Fibroblast of skin of right quadriceps (primary cell): Measurements from ENCODE around the gene SPIRE2.

ENCODE experiments used
- DNase-seq: peaks from one replicate; pipeline ENCODE4 v3.0.0-alpha.2; 2013

SPIRE2 gene

DNA sequence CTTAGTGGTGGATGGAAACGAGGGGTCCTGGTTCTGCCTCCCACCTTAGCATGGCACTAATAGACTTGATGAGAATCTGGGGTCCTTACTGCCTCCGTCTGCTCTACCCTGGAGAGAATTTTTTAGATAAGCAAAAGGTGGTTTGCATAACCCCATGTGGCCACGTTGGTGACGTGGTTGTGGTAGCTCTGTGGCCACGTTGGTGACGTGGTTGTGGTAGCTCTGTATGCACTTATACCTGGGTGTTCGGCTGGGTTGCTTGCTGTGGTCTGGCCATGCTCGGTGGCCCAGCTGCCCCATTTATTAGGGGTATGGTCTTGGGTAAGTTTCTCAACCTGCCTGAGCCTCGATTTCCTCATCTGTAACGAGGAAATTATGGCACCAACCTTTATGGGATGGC lies 13.0 kb downstream of the SPIRE2 start:
- no peak for DNase-seq

- DNase-seq = peak; percentile 89
Observed at GRCh38 chr16:89842471-89843408, 14.5 kb downstream of the SPIRE2 start.

- DNase-seq = no peak
Observed at GRCh38 chr16:89843409-89844350, 15.4 kb downstream of the SPIRE2 start.

DNA sequence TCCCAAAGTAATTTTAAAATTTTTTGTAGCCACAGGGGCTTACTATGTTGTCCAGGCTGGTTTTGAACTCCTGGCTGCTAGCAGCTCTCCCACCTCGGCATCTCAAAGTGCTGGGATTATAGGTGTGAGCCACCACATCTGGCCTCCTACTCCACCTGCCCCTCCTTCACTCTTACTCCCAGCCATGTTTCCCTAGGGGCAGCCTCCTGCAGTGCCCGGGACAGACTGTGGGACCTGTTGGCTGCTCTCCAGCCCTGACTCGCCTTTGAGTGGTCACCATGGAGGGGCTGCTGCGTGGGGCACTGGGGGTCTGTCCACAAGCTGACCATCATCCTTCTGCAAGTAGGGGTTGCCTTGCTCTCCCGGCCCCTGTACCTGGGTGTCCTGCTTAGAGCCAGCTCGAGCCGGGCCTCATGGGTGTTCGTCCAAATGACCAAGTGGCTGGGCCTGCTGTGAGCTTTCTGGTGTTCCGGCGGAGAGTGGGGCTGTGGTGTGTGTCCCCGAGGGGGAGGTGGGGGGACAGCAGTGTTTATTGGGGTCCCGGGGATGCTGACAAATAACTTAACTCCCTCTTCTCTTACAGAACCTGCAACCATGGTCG lies 16.6 kb downstream of the SPIRE2 start:
- no peak for DNase-seq

DNA sequence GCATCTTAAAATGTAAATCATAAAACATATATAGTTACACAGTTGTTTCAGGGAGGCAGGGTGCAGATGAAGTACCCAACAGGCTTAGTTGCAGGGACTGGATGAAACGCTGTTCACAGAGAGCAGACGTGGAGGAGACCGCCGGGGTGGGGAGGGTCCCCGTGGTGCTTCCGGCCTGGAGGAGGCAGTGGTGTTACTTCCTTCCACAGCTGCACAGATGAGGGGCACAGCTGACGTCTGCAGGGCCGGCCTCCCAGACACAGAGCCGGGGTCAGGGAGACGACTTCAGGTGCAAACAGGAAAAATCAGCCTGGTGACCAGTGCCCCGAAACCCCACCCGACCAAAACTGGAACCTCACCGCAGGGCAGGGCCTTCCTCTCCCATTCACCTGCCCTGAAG lies 17.1 kb downstream of the SPIRE2 start:
- no peak for DNase-seq

DNA sequence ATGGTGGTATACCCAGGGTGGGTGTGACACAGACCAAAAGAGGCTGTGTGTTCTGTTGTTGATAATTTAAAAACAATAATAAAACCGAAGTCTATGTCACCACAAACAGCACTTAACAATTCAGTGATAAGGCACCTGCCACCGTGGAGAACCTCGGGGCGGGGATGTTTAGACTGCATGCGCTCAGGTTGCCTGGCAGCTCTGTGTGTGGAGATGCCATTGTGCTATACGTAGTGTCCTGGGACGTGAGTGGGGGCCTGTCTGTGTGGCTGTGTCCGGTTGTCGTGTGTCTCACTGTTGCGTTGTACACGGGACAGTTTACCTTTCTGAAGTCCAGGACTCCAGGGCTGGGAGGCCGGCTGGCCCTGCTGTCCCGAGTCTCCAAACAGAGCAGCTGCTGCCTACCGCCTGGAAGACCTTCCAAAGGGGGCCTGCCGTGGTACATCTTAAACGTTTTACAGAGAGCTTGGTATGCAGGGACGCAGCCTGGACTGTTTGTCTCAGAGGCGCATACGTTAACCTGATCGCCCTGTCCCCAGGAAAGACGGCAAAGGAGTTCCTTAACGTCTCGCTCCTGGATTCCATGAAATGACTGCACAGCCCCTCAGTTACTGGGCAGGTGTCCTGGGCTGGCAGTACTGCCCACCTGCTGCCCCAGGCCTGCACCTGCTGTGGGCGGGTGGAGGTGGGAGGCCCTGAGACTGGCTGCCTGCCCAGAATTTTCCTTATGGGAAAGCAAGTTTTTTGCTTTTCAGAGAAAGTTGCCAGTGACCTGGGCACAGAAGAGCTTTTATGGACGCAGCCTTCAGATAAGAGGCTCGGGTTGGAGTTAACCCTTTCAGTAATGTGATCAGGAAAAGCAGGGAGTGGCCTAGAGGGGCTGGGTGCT lies 19.0 kb downstream of the SPIRE2 start:
- no peak for DNase-seq

DNA sequence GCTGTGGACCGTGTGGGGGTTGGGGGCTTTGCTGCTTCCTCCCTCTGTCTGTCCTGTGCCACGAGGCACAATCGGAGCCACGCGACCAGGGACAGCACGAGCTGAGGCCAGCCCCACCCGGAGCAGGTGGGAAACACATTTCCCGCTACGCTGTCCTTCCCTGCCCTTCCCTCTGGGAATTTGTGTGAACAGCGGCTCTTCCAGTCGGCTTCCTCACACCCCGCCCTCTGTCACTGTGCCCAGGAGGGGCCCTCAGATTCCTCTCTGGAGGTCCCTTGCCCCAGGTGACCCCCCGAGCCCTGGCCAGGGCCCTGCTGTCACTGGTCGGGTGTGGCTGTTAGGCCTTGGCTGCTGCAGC lies 19.6 kb downstream of the SPIRE2 start:
- DNase-seq = no peak

DNA sequence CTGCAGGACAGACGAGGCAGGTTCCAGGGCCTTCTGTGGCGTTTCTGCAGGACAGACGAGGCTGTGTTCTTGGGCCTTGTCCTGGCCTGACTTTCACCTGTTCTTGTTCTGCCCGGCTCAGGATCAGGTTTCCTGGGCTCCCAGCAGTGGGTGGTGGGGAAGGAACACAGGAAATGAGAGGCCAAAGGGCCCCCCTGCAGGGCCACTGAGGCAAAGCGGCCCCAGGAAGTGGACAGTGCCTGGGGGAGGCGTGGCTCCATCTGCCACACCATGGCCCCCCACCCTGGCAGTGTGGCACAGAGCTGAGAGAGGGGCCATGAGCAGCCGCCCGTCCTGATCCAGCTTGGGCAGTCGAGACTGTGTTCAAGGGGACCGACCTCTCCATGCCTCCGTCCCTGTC lies 20.7 kb downstream of the SPIRE2 start:
- DNase-seq = no peak

DNA sequence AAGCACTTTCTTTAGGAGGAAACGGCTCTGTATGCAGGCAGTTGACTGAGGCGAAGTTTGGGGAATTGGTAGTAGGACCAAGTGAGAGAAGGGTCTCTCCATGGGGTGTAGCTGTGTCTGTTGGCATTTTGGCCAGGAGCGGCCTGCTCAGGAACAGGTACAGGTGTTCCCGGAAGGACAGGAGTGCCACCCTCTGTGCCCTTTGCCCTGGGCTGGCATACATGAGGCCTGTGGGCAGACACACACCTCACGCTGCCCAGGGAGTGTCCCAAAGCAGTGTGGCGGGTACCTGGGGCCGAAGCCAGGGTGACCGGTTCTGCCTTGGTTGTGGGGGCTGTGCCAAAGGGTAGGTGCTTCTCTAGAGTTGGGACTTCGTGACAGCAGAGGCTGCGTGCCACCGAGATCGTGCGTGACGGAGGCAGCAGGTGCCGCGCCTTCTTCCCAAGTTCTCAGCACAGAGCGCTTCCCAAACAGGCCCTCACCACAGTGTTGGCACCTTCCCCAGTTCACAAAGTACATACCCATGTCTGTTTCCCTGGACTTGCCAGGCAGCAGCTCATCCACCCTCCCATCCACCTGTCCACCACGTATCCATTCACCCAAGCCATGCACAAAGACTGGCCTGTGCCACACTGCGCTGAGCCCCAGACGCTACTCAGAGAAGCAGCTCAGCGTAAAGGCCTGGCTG lies 25.2 kb downstream of the SPIRE2 start:
- DNase-seq = no peak

DNA sequence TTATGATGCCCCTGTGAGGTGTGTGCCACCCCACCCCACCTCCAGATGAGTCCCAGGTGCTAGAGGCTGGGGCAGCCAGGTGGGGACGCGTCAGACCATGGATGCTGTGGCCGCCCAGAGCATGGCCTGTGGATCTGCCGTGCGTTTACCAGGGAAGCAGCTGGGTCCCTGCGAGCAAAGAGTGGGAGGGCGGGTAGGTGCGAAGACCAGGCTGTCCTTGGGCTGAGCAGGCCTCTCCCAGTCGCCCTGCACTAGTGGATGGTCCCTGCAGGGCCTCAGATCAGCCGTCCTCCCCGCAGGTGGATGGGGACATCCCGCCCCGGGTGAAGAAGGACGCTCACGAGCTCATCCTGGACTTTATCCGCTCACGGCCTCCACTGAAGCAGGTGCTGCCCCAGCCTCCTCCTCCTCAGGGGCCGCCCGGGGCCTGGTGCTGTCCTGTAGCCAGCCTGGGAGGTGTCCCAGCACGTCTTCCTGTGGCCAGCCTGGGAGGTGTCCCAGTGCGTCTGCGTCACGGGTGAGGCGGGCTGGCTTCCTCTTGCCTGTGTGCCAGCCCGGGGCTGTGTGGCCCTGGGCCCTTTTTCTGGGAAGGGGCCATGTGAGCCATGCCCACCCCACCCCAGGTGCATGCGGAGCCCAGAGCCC lies 27.1 kb downstream of the SPIRE2 start:
- no peak for DNase-seq

GRCh38 chr16:89855986-89856385 lies 27.7 kb downstream of the SPIRE2 start:
- no peak for DNase-seq

DNA sequence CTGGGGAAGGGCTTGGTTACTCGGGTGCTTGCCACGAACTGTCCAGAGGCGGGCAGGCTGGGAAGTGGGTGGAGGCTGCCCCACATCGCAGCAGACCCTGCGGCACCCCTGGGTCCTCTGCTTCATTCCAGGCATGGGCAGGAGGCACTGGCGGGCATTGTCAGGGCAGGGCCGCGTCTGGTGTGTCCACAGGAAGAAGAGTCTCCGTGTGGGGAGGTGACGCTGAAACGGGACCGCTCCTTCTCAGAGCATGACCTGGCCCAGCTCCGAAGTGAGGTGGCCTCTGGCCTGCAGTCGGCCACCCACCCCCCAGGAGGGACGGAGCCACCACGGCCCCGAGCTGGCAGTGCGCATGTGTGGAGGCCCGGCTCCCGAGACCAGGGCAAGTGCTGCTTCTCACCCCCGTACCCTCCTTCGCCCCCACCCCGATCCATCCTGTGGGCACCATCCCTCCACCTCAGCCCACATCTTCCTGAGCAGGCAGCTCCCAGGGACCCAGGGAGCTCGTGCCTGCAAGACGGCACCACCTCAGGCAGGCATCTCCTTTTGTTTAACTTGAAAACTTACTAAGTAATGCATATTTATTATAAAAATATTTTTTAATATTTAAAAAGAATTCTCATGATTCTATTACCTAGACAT lies 30.8 kb downstream of the SPIRE2 start:
- no peak for DNase-seq

DNA sequence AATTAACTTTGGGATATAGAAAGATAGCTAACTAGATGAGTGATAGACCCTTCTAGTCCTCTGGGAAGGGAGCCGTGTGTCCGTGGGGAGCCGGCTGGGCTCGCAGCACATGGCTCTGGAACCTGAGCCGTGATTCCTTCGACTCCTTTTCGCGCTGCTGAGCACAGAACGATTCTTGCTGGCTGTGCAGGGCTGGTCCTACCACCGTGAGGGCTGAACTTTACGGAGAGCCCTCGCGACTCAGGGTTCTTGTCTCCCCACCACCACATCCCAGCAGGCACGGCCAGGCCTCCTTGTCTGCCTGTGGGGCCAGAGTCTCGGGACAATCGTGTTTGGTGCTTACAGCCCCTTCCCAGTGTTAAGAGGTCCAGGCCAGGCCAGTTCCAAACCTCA lies 31.3 kb downstream of the SPIRE2 start:
- no peak for DNase-seq

DNA sequence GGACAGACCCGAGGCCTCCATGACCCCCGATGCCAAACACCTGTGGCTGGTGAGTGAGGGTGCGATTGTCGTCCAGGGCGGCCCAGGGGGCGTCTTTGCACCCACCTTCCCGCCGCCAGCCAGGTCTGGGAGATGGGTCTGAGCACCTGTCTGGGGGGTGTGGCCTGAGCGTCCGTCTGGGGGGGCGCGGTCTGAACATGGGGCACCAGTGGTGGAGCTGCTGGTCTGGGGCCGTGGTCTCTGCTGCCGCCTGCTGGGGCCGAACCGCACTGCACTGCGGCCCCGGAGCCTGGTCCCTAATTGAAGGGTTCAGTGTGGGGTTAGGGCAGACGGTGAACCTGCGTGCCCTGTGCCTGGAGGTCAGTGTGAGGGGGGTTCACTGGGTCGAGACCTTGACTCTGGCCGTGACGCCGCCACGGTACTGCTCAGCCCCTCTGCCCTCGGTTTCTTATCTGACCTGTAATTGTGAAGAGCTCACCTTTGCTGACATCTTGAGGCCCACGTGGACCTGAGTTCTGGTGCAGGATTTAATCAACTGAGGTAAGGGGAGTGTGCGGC lies 32.6 kb downstream of the SPIRE2 start:
- DNase-seq = peak; percentile 25

GRCh38 chr16:89861648-89862047 lies 33.4 kb downstream of the SPIRE2 start:
- DNase-seq = no peak

DNA sequence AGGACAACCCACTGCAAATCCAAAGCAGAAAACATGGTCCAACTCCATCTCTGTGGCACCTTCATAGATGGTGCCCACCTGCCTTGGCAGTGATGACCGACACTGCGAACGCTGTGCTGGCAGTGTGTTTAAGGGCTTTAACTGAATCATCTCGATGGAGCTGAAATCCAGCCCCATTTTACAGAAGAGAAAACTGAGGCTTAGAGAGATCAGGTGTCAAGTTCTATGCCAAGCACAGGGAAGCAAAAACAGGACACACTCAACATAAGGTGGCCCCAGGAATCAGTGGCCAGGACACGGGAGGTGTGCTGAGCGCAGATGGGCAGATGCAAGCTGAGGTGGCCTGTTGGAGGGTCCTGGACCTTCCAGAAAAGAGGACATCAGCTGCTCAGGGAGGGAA lies 34.5 kb downstream of the SPIRE2 start:
- DNase-seq = no peak

DNA sequence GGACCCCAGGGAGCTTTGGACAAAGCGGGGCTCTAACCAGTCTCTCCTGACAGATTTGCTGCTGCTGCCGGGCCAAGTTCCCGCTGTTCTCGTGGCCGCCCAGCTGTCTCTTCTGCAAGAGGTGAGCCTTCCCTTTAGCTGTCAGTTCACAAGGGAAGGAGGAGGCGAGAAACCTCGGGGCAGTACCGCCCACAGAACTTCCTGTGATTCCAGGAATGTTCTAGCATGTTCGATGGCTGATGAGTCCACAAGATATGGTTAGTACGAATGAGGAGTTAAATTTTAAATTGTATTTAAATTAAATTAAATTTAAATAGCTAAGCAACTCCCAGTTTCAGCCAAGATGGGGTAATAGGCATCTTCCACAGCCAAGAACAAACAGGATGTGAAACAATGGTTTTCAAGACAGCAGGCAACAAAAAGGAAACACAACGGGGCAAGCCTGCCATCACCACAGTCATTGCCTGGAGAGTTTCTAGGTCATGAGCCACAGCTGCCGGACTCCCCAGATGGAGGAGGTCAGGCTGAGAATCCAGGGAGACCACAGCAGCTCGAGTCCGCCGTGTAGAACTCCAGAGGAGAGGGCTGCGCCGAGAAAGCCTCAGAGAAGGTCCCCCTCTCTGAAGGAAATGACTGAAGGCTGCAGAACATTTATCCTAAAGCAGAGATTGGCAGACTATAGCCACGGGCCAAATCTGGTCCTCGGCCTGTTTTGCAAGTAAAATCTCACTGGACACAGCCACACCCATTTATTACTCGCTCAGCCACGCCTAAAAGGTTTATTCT lies 35.7 kb downstream of the SPIRE2 start:
- peak; percentile 19 for DNase-seq

DNA sequence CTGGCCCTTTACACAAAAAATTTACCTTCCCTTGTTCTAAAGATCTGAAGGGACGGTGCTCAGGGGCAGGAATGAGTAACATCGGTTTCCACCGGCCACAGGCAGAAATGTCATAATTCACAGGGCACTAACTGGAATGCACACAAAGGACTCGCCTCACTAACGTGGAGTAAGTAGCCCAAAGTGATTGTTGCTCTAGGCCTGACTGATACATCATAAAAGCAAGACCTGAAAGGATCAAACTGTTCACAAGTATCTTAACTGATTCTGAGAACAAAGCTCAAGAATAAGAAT lies 36.2 kb downstream of the SPIRE2 start:
- DNase-seq = no peak

DNA sequence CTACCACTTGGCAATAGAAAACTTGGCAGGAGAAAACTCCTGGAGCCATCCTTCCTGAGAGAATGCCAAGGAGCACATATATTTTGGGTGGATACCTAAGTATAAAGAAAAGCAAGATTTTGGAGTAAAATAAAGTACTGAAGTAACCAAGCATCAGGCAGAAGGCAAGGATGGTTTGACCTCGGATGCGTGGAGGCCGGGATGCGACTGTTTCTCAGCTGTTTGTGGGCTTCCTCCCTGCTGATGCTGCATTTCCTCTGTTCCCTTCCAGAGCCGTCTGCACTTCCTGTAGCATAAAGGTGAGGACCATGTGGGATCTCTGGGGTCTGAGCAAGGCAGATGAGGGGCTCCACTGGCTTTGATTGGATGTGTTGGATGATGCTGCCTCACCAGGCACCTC lies 39.6 kb downstream of the SPIRE2 start:
- no peak for DNase-seq

DNA sequence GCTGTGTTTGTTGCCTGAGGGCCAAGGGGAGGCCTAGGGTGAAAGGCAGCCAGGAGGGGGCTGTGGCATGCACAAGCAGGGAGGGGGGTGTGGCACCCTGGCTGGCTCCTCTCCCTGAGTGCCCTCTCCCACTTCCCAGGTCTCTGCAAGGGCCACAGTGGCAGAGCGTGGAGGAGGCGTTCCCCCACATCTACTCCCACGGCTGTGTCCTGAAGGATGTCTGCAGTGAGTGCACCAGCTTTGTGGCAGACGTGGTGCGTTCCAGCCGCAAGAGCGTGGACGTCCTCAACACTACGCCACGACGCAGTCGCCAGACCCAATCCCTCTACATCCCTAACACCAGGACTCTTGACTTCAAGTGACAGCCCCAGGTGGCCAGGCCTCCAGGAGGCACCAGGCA lies 41.6 kb downstream of the SPIRE2 start:
- no peak for DNase-seq
